ENCODE data around the gene LRBA. TPM values are rescaled to one million over a fixed set of nuclear protein-coding genes. Genes with fewer than 3 reads are reported as not detected.

LRBA gene
- total RNA-seq, 4 donors from 2014 or later = 13.3 to 21.2 (median 20.1) TPM

GRCh38 chr4:150590631-150591030 lies 424.5 kb downstream of the LRBA start:
- Histone ChIP-seq H3K36me3 (peaks cover 0 to 13% (median 0%) of the 10 kb centered on the region in 4 donors), H3K27me3 (no peaks in the 10 kb centered on the region), H3K4me3 (no peak overlapping the region), H3K4me1 (no peaks in the 10 kb centered on the region), H3K27ac (replicated peaks in 1 of 4) (no peak overlapping the region), H3K9me3 (no peaks in the 10 kb centered on the region)
- intact Hi-C loops (cut with DNase I) = no loop called here
- no peak for DNase-seq (ENCODE audit: extremely low spot score)
- TF ChIP-seq EP300 (IDR thresholded peaks at IDR 0.05) (no peak), POLR2A (IDR thresholded peaks at IDR 0.05; ENCODE audit: low read depth) (no peak), POLR2AphosphoS5 (IDR thresholded peaks at IDR 0.05) (no peak)
- TF ChIP-seq, protein P1, sequence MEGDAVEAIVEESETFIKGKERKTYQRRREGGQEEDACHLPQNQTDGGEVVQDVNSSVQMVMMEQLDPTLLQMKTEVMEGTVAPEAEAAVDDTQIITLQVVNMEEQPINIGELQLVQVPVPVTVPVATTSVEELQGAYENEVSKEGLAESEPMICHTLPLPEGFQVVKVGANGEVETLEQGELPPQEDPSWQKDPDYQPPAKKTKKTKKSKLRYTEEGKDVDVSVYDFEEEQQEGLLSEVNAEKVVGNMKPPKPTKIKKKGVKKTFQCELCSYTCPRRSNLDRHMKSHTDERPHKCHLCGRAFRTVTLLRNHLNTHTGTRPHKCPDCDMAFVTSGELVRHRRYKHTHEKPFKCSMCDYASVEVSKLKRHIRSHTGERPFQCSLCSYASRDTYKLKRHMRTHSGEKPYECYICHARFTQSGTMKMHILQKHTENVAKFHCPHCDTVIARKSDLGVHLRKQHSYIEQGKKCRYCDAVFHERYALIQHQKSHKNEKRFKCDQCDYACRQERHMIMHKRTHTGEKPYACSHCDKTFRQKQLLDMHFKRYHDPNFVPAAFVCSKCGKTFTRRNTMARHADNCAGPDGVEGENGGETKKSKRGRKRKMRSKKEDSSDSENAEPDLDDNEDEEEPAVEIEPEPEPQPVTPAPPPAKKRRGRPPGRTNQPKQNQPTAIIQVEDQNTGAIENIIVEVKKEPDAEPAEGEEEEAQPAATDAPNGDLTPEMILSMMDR (IDR thresholded peaks at IDR 0.05) = no peak
- 86% methylated on average over 5 of the region's 5 CpGs for WGBS

- intact Hi-C loops (cut with DNase I) = no loop called here
- Histone ChIP-seq H3K9me3 (no peaks in the 10 kb centered on the region), H3K4me3 (no peak overlapping the region), H3K27ac (replicated peaks in 1 of 4) (no peak overlapping the region), H3K27me3 (peaks cover 0 to 4% (median under 1%) of the 10 kb centered on the region in 4 donors), H3K36me3 (peaks cover 0 to 13% (median 0%) of the 10 kb centered on the region in 4 donors), H3K4me1 (peaks cover under 1 to 5% (median 3%) of the 10 kb centered on the region in 4 donors)
- WGBS = 100% methylated on average over 2 of the region's 2 CpGs
- TF ChIP-seq, protein P1 (IDR thresholded peaks at IDR 0.05) = no peak
- TF ChIP-seq POLR2A (IDR thresholded peaks at IDR 0.05; ENCODE audit: low read depth) = no peak
- TF ChIP-seq EP300 (IDR thresholded peaks at IDR 0.05) = no peak
- TF ChIP-seq POLR2AphosphoS5 (IDR thresholded peaks at IDR 0.05) = no peak
- DNase-seq (ENCODE audit: extremely low spot score) = no peak
These were observed 425.9 kb downstream of the LRBA start for GRCh38 chr4:150589157-150589556.

- Histone ChIP-seq H3K27me3 (peaks cover 0 to 12% (median 6%) of the 10 kb centered on the region in 4 donors), H3K27ac (replicated peaks in 1 of 4) (no peak overlapping the region), H3K4me1 (peaks cover 7 to 12% (median 9%) of the 10 kb centered on the region in 4 donors), H3K36me3 (peaks cover 0 to 13% (median 0%) of the 10 kb centered on the region in 4 donors), H3K4me3 (no peak overlapping the region), H3K9me3 (no peaks in the 10 kb centered on the region)
- intact Hi-C loops (cut with DNase I) = no loop called here
- WGBS = 100% methylated on average over 1 of the region's 1 CpG
- no peak for TF ChIP-seq POLR2A (IDR thresholded peaks at IDR 0.05; ENCODE audit: low read depth)
- TF ChIP-seq EP300 (IDR thresholded peaks at IDR 0.05) = no peak
- TF ChIP-seq POLR2AphosphoS5 (IDR thresholded peaks at IDR 0.05) = no peak
- TF ChIP-seq, protein P1 (IDR thresholded peaks at IDR 0.05) = no peak
- no peak for DNase-seq (ENCODE audit: extremely low spot score)
These were observed 426.8 kb downstream of the LRBA start for GRCh38 chr4:150588316-150588715.

DNA sequence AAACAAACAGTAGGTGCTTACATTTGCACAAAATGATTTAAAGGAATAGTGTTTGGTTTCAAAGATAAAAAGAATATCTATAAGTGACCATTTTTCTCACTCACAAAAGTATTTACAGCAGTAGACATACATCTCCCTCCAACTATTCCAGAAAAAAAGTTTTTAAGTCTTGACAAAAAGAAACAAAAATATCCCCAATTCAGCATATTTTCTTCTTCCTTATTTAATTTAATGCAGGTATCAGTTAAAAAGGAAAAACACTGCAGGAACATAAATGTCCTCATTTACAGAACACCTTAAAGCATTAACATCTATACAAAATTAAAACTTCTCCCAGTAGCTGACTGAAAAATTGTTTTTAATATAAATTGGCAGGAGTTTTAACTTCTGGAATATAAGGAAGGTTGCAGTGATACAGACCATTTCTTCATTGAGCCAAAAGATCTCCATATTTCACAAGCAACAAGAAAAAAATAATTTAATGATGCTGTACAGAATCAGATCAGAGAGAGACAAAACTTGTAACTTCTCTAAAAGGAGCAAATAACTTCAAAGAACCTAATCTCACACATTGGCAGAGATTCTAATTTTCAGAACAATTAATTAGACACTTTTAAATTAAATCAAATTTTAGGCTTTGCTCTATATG lies 428.8 kb downstream of the LRBA start:
- Histone ChIP-seq H3K4me1 (peaks cover 7 to 19% (median 15%) of the 10 kb centered on the region in 4 donors), H3K36me3 (peaks cover 0 to 13% (median 0%) of the 10 kb centered on the region in 4 donors), H3K9me3 (no peaks in the 10 kb centered on the region), H3K27ac (replicated peaks in 1 of 4) (no peak overlapping the region), H3K4me3 (no peak overlapping the region), H3K27me3 (peaks cover 0 to 25% (median 11%) of the 10 kb centered on the region in 4 donors)
- intact Hi-C loops (cut with DNase I) = no loop called here
- TF ChIP-seq POLR2AphosphoS5 (IDR thresholded peaks at IDR 0.05) (no peak), EP300 (IDR thresholded peaks at IDR 0.05) (no peak), POLR2A (IDR thresholded peaks at IDR 0.05; ENCODE audit: low read depth) (no peak)
- TF ChIP-seq, protein P1 (IDR thresholded peaks at IDR 0.05) = no peak
- DNase-seq (ENCODE audit: extremely low spot score) = no peak
